Subcutaneous adipose tissue (tissue), 4 donors: ENCODE data around the gene KIRREL3. TPM values are rescaled to one million over a fixed set of nuclear protein-coding genes. Genes with fewer than 3 reads are reported as not detected.

Experiments used
- CTCF ChIP-seq: fragments of 450-650 bp; IDR thresholded peaks from one replicate; pipeline ENCODE4 v1.5.1; 2016; ENCODE audit warnings: low read depth, mild to moderate bottlenecking, control low read depth, antibody characterized with exemption, moderate library complexity
- total RNA-seq, 4 donors: library from RNA; depleted of rRNA; stranded (reverse); fragments of >200 nt; gene quantifications; one replicate each; pipeline ENCODE4 v1.1.0, GENCODE V29; 2016

The KIRREL3 gene
- total RNA-seq, 4 donors from 2014 or later, result not detected

- no peak for TF ChIP-seq CTCF
These were observed 554.0 kb downstream of the KIRREL3 start for GRCh38 chr11:126446581-126446980.

- TF ChIP-seq CTCF, result no peak
These were observed 556.5 kb downstream of the KIRREL3 start for GRCh38 chr11:126444072-126444471.

GRCh38 chr11:126443120-126443519 is 557.5 kb downstream of the KIRREL3 start:
- TF ChIP-seq CTCF, result no peak

GRCh38 chr11:126440792-126441514 is 559.6 kb downstream of the KIRREL3 start:
- TF ChIP-seq CTCF, result no peak

GRCh38 chr11:126440276-126440675 is 560.3 kb downstream of the KIRREL3 start:
- TF ChIP-seq CTCF, result no peak

- TF ChIP-seq CTCF, result no peak
These were observed 561.9 kb downstream of the KIRREL3 start for GRCh38 chr11:126438691-126439090.

- no peak for TF ChIP-seq CTCF
These were observed 562.3 kb downstream of the KIRREL3 start for GRCh38 chr11:126438272-126438671.
